CD4-positive, CD25-positive, alpha-beta regulatory T cell (primary cell): Measurements from ENCODE around the gene SRSF4. TPM values are rescaled to one million over a fixed set of nuclear protein-coding genes. Genes with fewer than 3 reads are reported as not detected.

Source experiments
- ATAC-seq, 2 donors: fragments of 150-1000 bp; cut with Tn5 transposase; one replicate each; pipeline ENCODE4 v1.10.0; 2021; ENCODE audit warnings: low read depth in 2 of 2, moderate number of reproducible peaks in 2 of 2, moderate library complexity in 1 of 2
- DNase-seq, 3 donors: peaks; one replicate each; pipeline versions ENCODE4 v3.0.0 to v3.0.0-alpha.2; 2012 to 2022; ENCODE audit warnings: mixed read lengths in 1 of 3
- H3K27ac ChIP-seq: one replicate; pipeline ENCODE4 v1.7.0; 2013; ENCODE audit warnings: mild to moderate bottlenecking, low read length; ENCODE audit not compliant: insufficient read depth, poor library complexity, severe bottlenecking
- H3K27me3 ChIP-seq: one replicate; pipeline ENCODE4 v1.7.0; 2013; ENCODE audit warnings: low read length; ENCODE audit not compliant: control insufficient read depth, insufficient read depth
- H3K36me3 ChIP-seq: one replicate; pipeline ENCODE4 v1.7.0; 2013; ENCODE audit warnings: mild to moderate bottlenecking, low read length, moderate library complexity; ENCODE audit not compliant: control insufficient read depth, insufficient read depth
- H3K4me1 ChIP-seq: 2 replicates; pipeline ENCODE4 v1.7.0; 2013; ENCODE audit warnings: mild to moderate bottlenecking, low read length; ENCODE audit not compliant: insufficient read depth, control insufficient read depth, poor library complexity, severe bottlenecking
- H3K4me3 ChIP-seq: one replicate; pipeline ENCODE4 v1.7.0; 2013; ENCODE audit warnings: low read depth, mild to moderate bottlenecking, low read length, moderate library complexity
- H3K9me3 ChIP-seq, 2 experiments: 1 replicate in 1 of 2; 2 replicates in 1 of 2; pipeline ENCODE4 v1.7.0; 2013; ENCODE audit warnings: low read length in 2 of 2, mild to moderate bottlenecking in 1 of 2, moderate library complexity in 1 of 2; ENCODE audit not compliant: control insufficient read depth in 2 of 2
- H3K27ac Mint-ChIP-seq, 3 donors: one replicate each; pipeline ENCODE4 v1.8.0; 2020 to 2022; ENCODE audit warnings: mild to moderate bottlenecking in 3 of 3, mixed read lengths in 3 of 3, moderate library complexity in 2 of 3
- H3K27me3 Mint-ChIP-seq: one replicate; pipeline ENCODE4 v1.8.0; 2022; ENCODE audit warnings: mild to moderate bottlenecking, mixed read lengths
- H3K36me3 Mint-ChIP-seq: one replicate; pipeline ENCODE4 v1.8.0; 2020; ENCODE audit warnings: mixed read lengths
- H3K4me1 Mint-ChIP-seq, 4 donors: one replicate each; pipeline ENCODE4 v1.8.0; 2020 to 2022; ENCODE audit warnings: mixed read lengths in 4 of 4, mild to moderate bottlenecking in 1 of 4
- H3K4me3 Mint-ChIP-seq, 4 donors: one replicate each; pipeline ENCODE4 v1.8.0; 2020 to 2022; ENCODE audit warnings: mild to moderate bottlenecking in 4 of 4, mixed read lengths in 4 of 4, moderate library complexity in 3 of 4
- H3K9me3 Mint-ChIP-seq, 7 donors: one replicate each; pipeline ENCODE4 v1.8.0; 2020 to 2022; ENCODE audit warnings: mixed read lengths in 7 of 7, mild to moderate bottlenecking in 3 of 7, moderate library complexity in 2 of 7
- polyA plus RNA-seq, 4 donors: library from polyadenylated mRNA; unstranded; fragments of 300-500 nt; fragmentation: Illumina TruSeq; gene quantifications; one replicate each; pipeline ENCODE4 v1.2.3, GENCODE V29; 2021
- total RNA-seq: library from RNA; stranded (reverse); gene quantifications from one replicate; pipeline ENCODE4 v1.2.3, GENCODE V29; 2022

The SRSF4 gene
- total and polyA plus RNA-seq, 5 donors from 2014 or later, result 87.2 to 108 (median 94.0) TPM

DNA sequence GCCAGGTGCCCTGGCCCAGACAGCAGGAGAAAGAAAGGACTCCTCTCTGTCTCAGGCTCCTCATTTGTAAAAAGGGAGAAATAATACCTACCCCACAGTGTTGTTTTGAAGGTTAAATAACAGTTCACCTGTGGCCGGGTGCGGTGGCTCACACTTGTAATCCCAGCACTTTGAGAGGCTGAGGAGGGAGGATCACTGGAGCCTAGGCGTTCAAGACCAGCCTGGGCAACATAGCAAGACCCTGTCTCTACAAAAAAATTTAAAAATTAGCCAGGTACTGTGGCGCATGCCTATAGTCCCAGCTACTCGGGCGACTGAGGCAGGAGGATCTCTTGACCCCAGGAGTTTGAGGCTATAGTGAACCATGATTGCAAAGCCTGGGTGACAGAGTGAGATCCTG lies 55.5 kb downstream of the SRSF4 start:
- peaks cover 33% of the 10 kb centered on the region for H3K4me1 ChIP-seq
- H3K4me3 ChIP-seq, result no peak overlapping the region
- no peaks in the 10 kb centered on the region for H3K9me3 ChIP-seq
- no peaks in the 10 kb centered on the region for H3K27me3 ChIP-seq
- H3K9me3 Mint-ChIP-seq, result no peaks in the 10 kb centered on the region
- H3K36me3 Mint-ChIP-seq, result no peaks in the 10 kb centered on the region
- ATAC-seq, result no peak
- H3K36me3 ChIP-seq, result no peaks in the 10 kb centered on the region
- no peak for DNase-seq
- peak overlapping the region; percentile 85 to 90 (median 86) for H3K4me3 Mint-ChIP-seq
- H3K4me1 Mint-ChIP-seq, result peaks cover 0 to 17% (median 2%) of the 10 kb centered on the region in 4 donors
- H3K27me3 Mint-ChIP-seq, result peaks cover 50% of the 10 kb centered on the region
- no peak overlapping the region for H3K27ac ChIP-seq
- no peak overlapping the region for H3K27ac Mint-ChIP-seq

DNA sequence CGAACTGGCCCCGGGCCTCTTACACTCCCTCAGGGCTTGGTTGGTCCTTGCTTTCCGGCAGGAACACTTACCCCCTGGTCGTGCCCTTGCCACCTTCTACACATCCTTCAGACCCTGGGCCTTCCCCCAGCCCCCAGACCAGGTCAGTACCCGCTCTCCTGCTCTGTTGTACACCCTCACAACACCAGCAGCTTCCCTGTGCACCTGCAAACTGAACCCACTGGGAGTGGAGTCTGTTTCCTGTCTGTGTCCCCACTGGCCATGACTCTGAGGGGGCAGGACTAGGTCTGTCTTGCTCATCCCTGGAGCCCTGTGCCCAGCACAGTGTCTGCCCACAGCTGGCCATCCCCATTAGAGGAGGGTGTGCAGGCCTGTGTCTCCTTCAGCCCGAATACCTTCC lies 55.9 kb downstream of the SRSF4 start:
- Mint-ChIP-seq H3K27me3 (peaks cover 52% of the 10 kb centered on the region), H3K27ac (peak overlapping the region in 1 of 3 donors; percentile 51)

DNA sequence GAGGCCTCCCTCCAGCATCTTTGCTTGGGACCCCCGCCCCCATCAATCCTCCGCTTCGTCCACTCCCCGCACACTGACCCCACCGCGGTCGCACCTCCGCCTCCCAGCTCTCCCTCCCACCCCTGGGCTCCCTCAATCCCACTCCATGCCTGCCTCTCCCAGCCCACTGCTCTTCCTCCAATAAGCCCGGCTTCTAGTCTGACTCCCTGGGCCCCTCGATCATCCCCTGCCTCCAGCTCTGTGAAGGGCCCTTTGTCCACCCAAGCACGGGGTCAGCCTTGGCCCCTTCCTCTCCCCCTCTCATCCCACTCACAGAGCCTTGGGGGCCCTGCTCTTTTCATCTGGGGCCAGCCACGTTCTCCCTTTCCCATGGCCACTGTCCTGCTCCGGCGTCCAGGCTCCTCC lies 56.5 kb downstream of the SRSF4 start:
- Mint-ChIP-seq H3K27me3 (peaks cover 52% of the 10 kb centered on the region), H3K9me3 (peaks cover 0 to 2% (median 0%) of the 10 kb centered on the region in 7 donors), H3K4me3 (peak overlapping the region; percentile 85 to 90 (median 86)), H3K27ac (peak overlapping the region in 1 of 3 donors; percentile 51), H3K36me3 (no peaks in the 10 kb centered on the region), H3K4me1 (peaks cover 0 to 17% (median 4%) of the 10 kb centered on the region in 4 donors)
- Histone ChIP-seq H3K36me3 (peaks cover 3% of the 10 kb centered on the region), H3K4me3 (no peak overlapping the region), H3K9me3 (no peaks in the 10 kb centered on the region), H3K27me3 (no peaks in the 10 kb centered on the region), H3K4me1 (peaks cover 33% of the 10 kb centered on the region), H3K27ac (no peak overlapping the region)
- ATAC-seq (no peak), DNase-seq (no peak)

More for the DNA sequence above, 55.9 kb downstream of the SRSF4 start:
- H3K36me3 Mint-ChIP-seq, result no peaks in the 10 kb centered on the region
- Histone ChIP-seq H3K27ac (no peak overlapping the region), H3K27me3 (no peaks in the 10 kb centered on the region), H3K4me3 (no peak overlapping the region), H3K9me3 (no peaks in the 10 kb centered on the region), H3K4me1 (peaks cover 33% of the 10 kb centered on the region), H3K36me3 (no peaks in the 10 kb centered on the region)
- peaks cover 0 to 17% (median 2%) of the 10 kb centered on the region in 4 donors for H3K4me1 Mint-ChIP-seq
- ATAC-seq (no peak), DNase-seq (no peak)
- peaks cover 0 to under 1% (median 0%) of the 10 kb centered on the region in 7 donors for H3K9me3 Mint-ChIP-seq
- H3K4me3 Mint-ChIP-seq, result peak overlapping the region; percentile 85 to 90 (median 86)

DNA sequence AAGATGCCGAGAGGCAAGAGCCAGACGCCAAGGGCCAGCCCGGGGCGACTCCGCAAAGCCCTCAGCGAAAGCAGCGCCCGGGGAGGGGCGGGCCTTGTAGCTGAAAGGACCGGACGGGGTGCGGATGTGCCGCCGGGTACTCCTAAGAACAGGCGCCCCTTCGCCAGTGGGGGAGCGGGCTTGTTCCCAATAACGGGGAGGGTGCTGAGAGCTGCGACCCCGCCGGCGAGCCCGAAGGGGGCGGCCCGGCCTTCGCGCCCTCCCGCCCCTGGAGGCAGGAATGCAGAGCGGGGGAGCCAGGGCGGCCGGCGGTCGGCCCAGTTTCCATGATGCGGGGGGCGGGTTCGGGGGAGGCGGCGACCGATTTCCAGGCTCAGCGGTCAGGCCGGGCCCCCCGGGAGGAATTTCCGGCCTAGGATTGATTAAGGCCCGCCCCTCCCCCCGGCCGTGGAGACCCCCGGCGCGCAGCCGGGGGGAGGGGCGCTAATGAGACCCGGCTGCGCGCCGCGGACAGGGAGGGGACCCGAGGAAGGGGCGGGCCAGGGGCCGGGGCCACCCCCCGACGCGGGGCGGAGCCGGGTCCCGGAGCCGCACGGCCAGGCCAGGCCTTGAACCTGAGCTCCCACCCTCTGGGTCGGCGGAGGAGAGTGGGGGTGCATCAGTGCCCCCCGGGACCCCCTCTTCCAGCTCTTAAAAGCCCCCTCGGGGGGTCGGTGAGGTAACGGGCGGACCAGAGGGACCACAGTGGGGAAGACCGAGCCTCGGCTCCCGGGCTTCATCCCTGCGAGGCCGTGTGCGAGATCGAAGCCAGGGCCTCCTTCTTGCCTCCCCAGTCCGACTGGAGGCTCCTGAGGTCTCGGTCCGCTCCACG lies 57.1 kb downstream of the SRSF4 start:
- ATAC-seq, result peak in 1 of 2 donors; percentile 38
- Mint-ChIP-seq H3K36me3 (peaks cover 5% of the 10 kb centered on the region), H3K27ac (no peak overlapping the region), H3K9me3 (peaks cover 0 to 2% (median 0%) of the 10 kb centered on the region in 7 donors), H3K27me3 (peaks cover 51% of the 10 kb centered on the region), H3K4me3 (peak overlapping the region in 3 of 4 donors; percentile 52 to 74 (median 74)), H3K4me1 (peaks cover 0 to 20% (median 4%) of the 10 kb centered on the region in 4 donors)
- Histone ChIP-seq H3K9me3 (no peaks in the 10 kb centered on the region), H3K36me3 (peaks cover 4% of the 10 kb centered on the region), H3K27me3 (no peaks in the 10 kb centered on the region), H3K4me1 (peaks cover 33% of the 10 kb centered on the region), H3K4me3 (no peak overlapping the region), H3K27ac (no peak overlapping the region)
- DNase-seq, result peak; percentile 36 to 74 (median 49)

GRCh38 chr1:29123887-29124365 lies 57.8 kb downstream of the SRSF4 start, which contains the start of gene TMEM200B:
TSS of gene TMEM200B (minus strand) at chr1:29123903. CDS start at chr1:29121828, 2,075 bp downstream.
- no peaks in the 10 kb centered on the region for H3K9me3 ChIP-seq
- peaks cover 0 to 22% (median 4%) of the 10 kb centered on the region in 4 donors for H3K4me1 Mint-ChIP-seq
- no peak for ATAC-seq
- H3K27me3 ChIP-seq, result no peaks in the 10 kb centered on the region
- peaks cover 51% of the 10 kb centered on the region for H3K27me3 Mint-ChIP-seq
- H3K27ac ChIP-seq, result no peak within 1 kb of the TSS
- peaks cover 0 to 2% (median 0%) of the 10 kb centered on the region in 7 donors for H3K9me3 Mint-ChIP-seq
- H3K4me3 ChIP-seq, result no peak within 1 kb of the TSS
- H3K36me3 ChIP-seq, result peaks cover 8% of the 10 kb centered on the region
- no peak for DNase-seq
- peaks cover 5% of the 10 kb centered on the region for H3K36me3 Mint-ChIP-seq
- H3K4me1 ChIP-seq, result peaks cover 33% of the 10 kb centered on the region
- H3K4me3 Mint-ChIP-seq, result peak within 1 kb of the TSS; percentile 69 to 84 (median 76)
- H3K27ac Mint-ChIP-seq, result no peak within 1 kb of the TSS

GRCh38 chr1:29123053-29123886 lies 58.4 kb downstream of the SRSF4 start:
- Histone ChIP-seq H3K27ac (no peak overlapping the region), H3K4me1 (peaks cover 33% of the 10 kb centered on the region), H3K4me3 (no peak overlapping the region), H3K36me3 (peaks cover 14% of the 10 kb centered on the region), H3K9me3 (no peaks in the 10 kb centered on the region), H3K27me3 (no peaks in the 10 kb centered on the region)
- H3K4me1 Mint-ChIP-seq, result peaks cover 0 to 22% (median 4%) of the 10 kb centered on the region in 4 donors
- H3K36me3 Mint-ChIP-seq, result peaks cover 11% of the 10 kb centered on the region
- ATAC-seq (no peak), DNase-seq (peak in 2 of 3 donors; percentile 38 to 40)
- H3K27me3 Mint-ChIP-seq, result peaks cover 53% of the 10 kb centered on the region
- H3K9me3 Mint-ChIP-seq, result peaks cover 0 to 2% (median 0%) of the 10 kb centered on the region in 7 donors
- no peak overlapping the region for H3K27ac Mint-ChIP-seq
- peak overlapping the region; percentile 69 to 84 (median 76) for H3K4me3 Mint-ChIP-seq

DNA sequence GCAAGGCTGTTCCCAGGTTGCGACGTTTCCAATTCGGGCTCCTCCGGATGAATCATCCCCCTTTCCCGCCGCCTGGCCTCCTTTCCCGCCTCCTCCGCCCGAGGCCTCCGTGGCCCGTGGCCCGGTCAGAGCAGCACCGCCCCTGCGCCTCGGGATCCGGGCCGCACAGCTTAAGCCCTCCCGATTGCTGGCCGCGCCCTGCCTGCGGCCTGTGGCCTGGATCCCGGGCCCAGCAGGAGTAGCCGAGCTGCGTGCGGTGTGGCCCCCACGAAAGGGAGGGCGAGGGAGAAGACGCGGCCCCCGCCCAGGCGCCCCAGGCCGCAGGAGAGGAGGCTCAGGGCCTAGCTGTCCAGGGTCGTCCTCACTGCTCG lies 59.0 kb downstream of the SRSF4 start:
- Mint-ChIP-seq H3K9me3 (peaks cover 0 to 2% (median 0%) of the 10 kb centered on the region in 7 donors), H3K4me3 (peak overlapping the region; percentile 69 to 84 (median 76)), H3K4me1 (peaks cover 0 to 22% (median 4%) of the 10 kb centered on the region in 4 donors), H3K36me3 (peaks cover 11% of the 10 kb centered on the region), H3K27ac (no peak overlapping the region), H3K27me3 (peaks cover 53% of the 10 kb centered on the region)
- H3K4me3 ChIP-seq, result no peak overlapping the region
- no peak overlapping the region for H3K27ac ChIP-seq
- ATAC-seq (no peak), DNase-seq (peak in 1 of 3 donors; percentile 22)
- H3K4me1 ChIP-seq, result peaks cover 33% of the 10 kb centered on the region
- H3K9me3 ChIP-seq, result no peaks in the 10 kb centered on the region
- H3K36me3 ChIP-seq, result peaks cover 19% of the 10 kb centered on the region
- H3K27me3 ChIP-seq, result no peaks in the 10 kb centered on the region
